Measurements from ENCODE around the gene PLPP2. TPM values are rescaled to one million over a fixed set of nuclear protein-coding genes. Genes with fewer than 3 reads are reported as not detected.

PLPP2 gene
- total and polyA plus RNA-seq, 2 of the 4 experiments (the other 2 are of a cell fraction) = 2.3 to 4.2 TPM

DNA sequence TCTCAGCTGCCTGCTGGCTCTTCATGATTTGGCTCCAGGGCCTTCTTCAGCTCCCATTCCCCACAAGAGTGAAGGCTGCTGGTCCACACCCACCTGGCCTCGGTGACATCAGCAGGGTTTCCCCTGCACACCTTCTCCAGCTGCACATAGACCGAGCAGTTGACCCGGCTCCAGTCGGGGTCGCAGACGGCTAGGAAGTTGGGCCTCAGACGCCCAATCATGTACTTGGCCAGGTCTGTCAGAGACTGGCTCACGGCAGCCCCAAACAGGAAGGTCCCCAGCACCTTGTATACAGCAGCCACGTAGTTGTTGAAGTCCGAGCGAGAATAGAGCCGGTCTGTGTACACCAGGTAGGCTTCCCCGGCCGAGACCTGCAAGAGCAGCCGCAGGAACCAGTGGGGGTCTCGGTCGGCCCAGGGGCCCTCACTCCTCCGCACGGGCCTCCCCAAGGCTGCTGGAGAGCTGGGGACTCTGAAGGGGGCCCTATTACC is 3.8 kb downstream of the PLPP2 start:
- no peaks in the 10 kb centered on the region for H3K9me3 ChIP-seq (ENCODE audit: control insufficient read depth, insufficient read depth, low read length)
- no peak overlapping the region for H2BK20ac ChIP-seq (ENCODE audit: low read depth, low read length)
- H3K27ac ChIP-seq (ENCODE audit: insufficient read depth, low read length) = no peak overlapping the region
- H2BK120ac ChIP-seq (ENCODE audit: low read depth, low read length) = no peak overlapping the region
- H2BK15ac ChIP-seq (ENCODE audit: low read depth, low read length) = no peak overlapping the region
- no peak overlapping the region for H3K9ac ChIP-seq (ENCODE audit: low read depth, low read length)
- peaks cover 28% of the 10 kb centered on the region for H3K27me3 ChIP-seq (ENCODE audit: control insufficient read depth, insufficient read depth, low read length)
- dilution Hi-C loops (cut with HindIII; ENCODE audit: low sequenced_read_pairs, unreplicated experiment) = no loop called here
- H3K4me2 ChIP-seq (ENCODE audit: low read depth, low read length) = no peak overlapping the region
- H2AK5ac ChIP-seq (ENCODE audit: low read depth, low read length) = no peak overlapping the region
- ATAC-seq (ENCODE audit: low read depth) = no peak
- no peaks in the 10 kb centered on the region for H3K9me1 ChIP-seq (ENCODE audit: insufficient read depth, low read length)
- no peak overlapping the region for H3K4me3 ChIP-seq (ENCODE audit: insufficient read depth, low read depth, low read length)
- H2AFZ ChIP-seq (replicated peaks; ENCODE audit: low read length, poor library complexity) = no peak overlapping the region
- no peak overlapping the region for H3K14ac ChIP-seq (replicated peaks; ENCODE audit: low read depth, low read length)
- H3K36me3 ChIP-seq (ENCODE audit: control insufficient read depth, insufficient read depth, low read length) = no peaks in the 10 kb centered on the region
- POLR2A ChIA-PET (ENCODE audit: unreplicated experiment) = no interaction called here
- H3K4ac ChIP-seq (ENCODE audit: low read depth, low read length) = no peak overlapping the region
- CTCF ChIA-PET = no interaction called here
- no peak overlapping the region for H4K91ac ChIP-seq (ENCODE audit: insufficient read depth, low read depth, low read length)
- H3K4me1 ChIP-seq (ENCODE audit: control insufficient read depth, insufficient read depth, low read length) = no peaks in the 10 kb centered on the region; the same call in 1 of the 2 replicates
- WGBS, 2 experiments (ENCODE audit: extremely low coverage in 2 of 2, insufficient read length in 1 of 2) = 78% methylated on average over 7 of the region's 19 CpGs; no CpG with 5 or more reads in 1 of the 2 experiments
- H3K23ac ChIP-seq (ENCODE audit: low read depth, low read length) = no peak overlapping the region
- no peak for DNase-seq
- in situ Hi-C loops (cut with MboI; ENCODE audit: low sequenced_read_pairs) = no loop called here
- H3K56ac ChIP-seq (ENCODE audit: extremely low read depth, insufficient read depth, low read length) = no peak overlapping the region
- H4K8ac ChIP-seq (ENCODE audit: low read depth in 2 of 2, low read length in 2 of 2) = no peak overlapping the region
- TF ChIP-seq RFX5 (IDR thresholded peaks at IDR 0.05; ENCODE audit: low read depth, low read length) = no peak
- no peak for TF ChIP-seq NFE2L2 (IDR thresholded peaks at IDR 0.05; ENCODE audit: low read depth, low read length)
- TF ChIP-seq RAD21 (IDR thresholded peaks at IDR 0.05; ENCODE audit: low read length) = no peak
- no peak for TF ChIP-seq MAFK (IDR thresholded peaks at IDR 0.05; ENCODE audit: low read depth, low read length)
- no peak for TF ChIP-seq POLR2A (IDR thresholded peaks at IDR 0.05; ENCODE audit: low read depth, low read length)
- TF ChIP-seq, protein P1, sequence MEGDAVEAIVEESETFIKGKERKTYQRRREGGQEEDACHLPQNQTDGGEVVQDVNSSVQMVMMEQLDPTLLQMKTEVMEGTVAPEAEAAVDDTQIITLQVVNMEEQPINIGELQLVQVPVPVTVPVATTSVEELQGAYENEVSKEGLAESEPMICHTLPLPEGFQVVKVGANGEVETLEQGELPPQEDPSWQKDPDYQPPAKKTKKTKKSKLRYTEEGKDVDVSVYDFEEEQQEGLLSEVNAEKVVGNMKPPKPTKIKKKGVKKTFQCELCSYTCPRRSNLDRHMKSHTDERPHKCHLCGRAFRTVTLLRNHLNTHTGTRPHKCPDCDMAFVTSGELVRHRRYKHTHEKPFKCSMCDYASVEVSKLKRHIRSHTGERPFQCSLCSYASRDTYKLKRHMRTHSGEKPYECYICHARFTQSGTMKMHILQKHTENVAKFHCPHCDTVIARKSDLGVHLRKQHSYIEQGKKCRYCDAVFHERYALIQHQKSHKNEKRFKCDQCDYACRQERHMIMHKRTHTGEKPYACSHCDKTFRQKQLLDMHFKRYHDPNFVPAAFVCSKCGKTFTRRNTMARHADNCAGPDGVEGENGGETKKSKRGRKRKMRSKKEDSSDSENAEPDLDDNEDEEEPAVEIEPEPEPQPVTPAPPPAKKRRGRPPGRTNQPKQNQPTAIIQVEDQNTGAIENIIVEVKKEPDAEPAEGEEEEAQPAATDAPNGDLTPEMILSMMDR (conservative IDR thresholded peaks at IDR 0.05; ENCODE audit: low read depth, low read length) = no peak
- TF ChIP-seq, protein P2, sequence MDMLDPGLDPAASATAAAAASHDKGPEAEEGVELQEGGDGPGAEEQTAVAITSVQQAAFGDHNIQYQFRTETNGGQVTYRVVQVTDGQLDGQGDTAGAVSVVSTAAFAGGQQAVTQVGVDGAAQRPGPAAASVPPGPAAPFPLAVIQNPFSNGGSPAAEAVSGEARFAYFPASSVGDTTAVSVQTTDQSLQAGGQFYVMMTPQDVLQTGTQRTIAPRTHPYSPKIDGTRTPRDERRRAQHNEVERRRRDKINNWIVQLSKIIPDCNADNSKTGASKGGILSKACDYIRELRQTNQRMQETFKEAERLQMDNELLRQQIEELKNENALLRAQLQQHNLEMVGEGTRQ (IDR thresholded peaks at IDR 0.05; ENCODE audit: low read depth, low read length) = no peak
- TF ChIP-seq SMC3 (IDR thresholded peaks at IDR 0.05; ENCODE audit: low read depth, low read length) = no peak
- TF ChIP-seq FOS (IDR thresholded peaks at IDR 0.05; ENCODE audit: low read depth, low read length) = no peak
- no peak overlapping the region for H4K5ac ChIP-seq (ENCODE audit: low read depth, low read length)
- no TSS peak for BruUV-seq (replicated peaks)
- H3K18ac ChIP-seq (ENCODE audit: low read depth, low read length) = no peak overlapping the region
- no peak overlapping the region for H2BK5ac ChIP-seq (ENCODE audit: low read depth, low read length, poor library complexity, severe bottlenecking)
- no peak overlapping the region for H2AK9ac ChIP-seq (replicated peaks; ENCODE audit: low read depth, low read length, poor library complexity)
- H3K79me1 ChIP-seq (ENCODE audit: low read depth in 1 of 2, low read length in 2 of 2) = no peaks in the 10 kb centered on the region
- intact Hi-C loops (cut with micrococcal nuclease) = no loop called here
- H4K20me1 ChIP-seq (ENCODE audit: insufficient read depth, low read length) = no peaks in the 10 kb centered on the region; the same call in 1 of the 2 replicates

Measured in IMR-90 (cell line).